Effector memory CD4-positive, alpha-beta T cell (primary cell): ENCODE data around the gene MCRIP1.

Experiments used
- DNase-seq, 3 donors: peaks; one replicate each; pipeline ENCODE4 v3.0.0-alpha.2; 2020
- H3K27ac ChIP-seq: 2 replicates; pipeline ENCODE4 v1.7.0; 2013; ENCODE audit warnings: mild to moderate bottlenecking, low read length, moderate library complexity; ENCODE audit not compliant: insufficient read depth, poor library complexity, severe bottlenecking
- H3K27me3 ChIP-seq: replicated peaks from 2 replicates; pipeline ENCODE4 v1.7.0; 2013; ENCODE audit warnings: mild to moderate bottlenecking, low read length; ENCODE audit not compliant: insufficient read depth, control insufficient read depth, poor library complexity, severe bottlenecking
- H3K36me3 ChIP-seq: 2 replicates; pipeline ENCODE4 v1.7.0; 2013; ENCODE audit warnings: mild to moderate bottlenecking, low read length, moderate library complexity; ENCODE audit not compliant: control insufficient read depth, insufficient read depth
- H3K4me1 ChIP-seq: 2 replicates; pipeline ENCODE4 v1.7.0; 2013; ENCODE audit warnings: low read length, mild to moderate bottlenecking; ENCODE audit not compliant: control insufficient read depth, insufficient read depth, poor library complexity, severe bottlenecking
- H3K4me3 ChIP-seq: 2 replicates; pipeline ENCODE4 v1.7.0; 2013; ENCODE audit warnings: low read length, low read depth, mild to moderate bottlenecking; ENCODE audit not compliant: insufficient read depth, poor library complexity, severe bottlenecking
- H3K9me3 ChIP-seq: 2 replicates; pipeline ENCODE4 v1.7.0; 2013; ENCODE audit warnings: mild to moderate bottlenecking, low read length, moderate library complexity; ENCODE audit not compliant: control insufficient read depth

The MCRIP1 gene

GRCh38 chr17:81803728-81804558 is 29.1 kb downstream of the MCRIP1 start, which contains the start of gene GCGR:
GCGR (plus strand) TSS chr17:81804150; CDS start chr17:81809019, 4,869 bp downstream.
- Histone ChIP-seq H3K4me1 (no peaks in the 10 kb centered on the region), H3K4me3 (no peak within 1 kb of the TSS), H3K36me3 (no peaks in the 10 kb centered on the region), H3K9me3 (no peaks in the 10 kb centered on the region), H3K27me3 (peaks cover 33% of the 10 kb centered on the region), H3K27ac (no peak within 1 kb of the TSS)
- DNase-seq: no peak

- H3K27ac ChIP-seq: no peak overlapping the region
- H3K36me3 ChIP-seq: no peaks in the 10 kb centered on the region
- H3K9me3 ChIP-seq: no peaks in the 10 kb centered on the region
- H3K27me3 ChIP-seq: peaks cover 33% of the 10 kb centered on the region
- H3K4me1 ChIP-seq: no peaks in the 10 kb centered on the region
- H3K4me3 ChIP-seq: no peak overlapping the region
- no peak for DNase-seq
Measured at GRCh38 chr17:81802856-81803643, 30.0 kb downstream of the MCRIP1 start.

- peaks cover 32% of the 10 kb centered on the region for H3K27me3 ChIP-seq
- H3K4me3 ChIP-seq: no peak overlapping the region
- no peaks in the 10 kb centered on the region for H3K9me3 ChIP-seq
- H3K27ac ChIP-seq: no peak overlapping the region
- DNase-seq: no peak
- no peaks in the 10 kb centered on the region for H3K36me3 ChIP-seq
- no peaks in the 10 kb centered on the region for H3K4me1 ChIP-seq
Measured at GRCh38 chr17:81802048-81802758, 30.9 kb downstream of the MCRIP1 start.

GRCh38 chr17:81801327-81801726 is 31.8 kb downstream of the MCRIP1 start:
- Histone ChIP-seq H3K4me3 (no peak overlapping the region), H3K9me3 (no peaks in the 10 kb centered on the region), H3K27ac (no peak overlapping the region), H3K36me3 (no peaks in the 10 kb centered on the region), H3K27me3 (peaks cover 27% of the 10 kb centered on the region), H3K4me1 (no peaks in the 10 kb centered on the region)
- DNase-seq: no peak

- Histone ChIP-seq H3K27ac (no peak overlapping the region), H3K4me3 (no peak overlapping the region), H3K4me1 (no peaks in the 10 kb centered on the region), H3K9me3 (no peaks in the 10 kb centered on the region), H3K27me3 (peaks cover 3% of the 10 kb centered on the region), H3K36me3 (no peaks in the 10 kb centered on the region)
- DNase-seq: no peak
Measured at GRCh38 chr17:81794509-81794908, 38.6 kb downstream of the MCRIP1 start.

GRCh38 chr17:81794074-81794476 is 39.0 kb downstream of the MCRIP1 start:
- Histone ChIP-seq H3K9me3 (no peaks in the 10 kb centered on the region), H3K4me3 (no peak overlapping the region), H3K4me1 (no peaks in the 10 kb centered on the region), H3K27me3 (peaks cover 3% of the 10 kb centered on the region), H3K36me3 (no peaks in the 10 kb centered on the region), H3K27ac (no peak overlapping the region)
- DNase-seq: no peak

GRCh38 chr17:81792675-81793615 is 40.1 kb downstream of the MCRIP1 start:
- Histone ChIP-seq H3K4me1 (no peaks in the 10 kb centered on the region), H3K36me3 (no peaks in the 10 kb centered on the region), H3K4me3 (no peak overlapping the region), H3K27ac (no peak overlapping the region), H3K9me3 (no peaks in the 10 kb centered on the region), H3K27me3 (peaks cover 3% of the 10 kb centered on the region)
- no peak for DNase-seq
